H9 (cell line): ENCODE measurements around the gene PROCA1. TPM values are rescaled to one million over a fixed set of nuclear protein-coding genes. Genes with fewer than 3 reads are reported as not detected.
A peak's percentile ranks its signal among the peaks of the same experiment; 100 is the strongest.

Source experiments
- DNase-seq: peaks from one replicate; pipeline ENCODE4 v3.0.0-alpha.2; 2017
- H2AFZ ChIP-seq: one replicate; pipeline ENCODE4 v1.6.1; 2013; ENCODE audit warnings: mild to moderate bottlenecking, low read length, control low read depth, moderate library complexity
- H2AK5ac ChIP-seq: 2 replicates; pipeline ENCODE4 v1.6.1; 2013; ENCODE audit warnings: low read length, control low read depth, mixed read lengths; ENCODE audit not compliant: insufficient read length
- H2BK120ac ChIP-seq: one replicate; pipeline ENCODE4 v1.6.1; 2013; ENCODE audit warnings: low read depth, mild to moderate bottlenecking, low read length, control low read depth, inconsistent platforms; ENCODE audit not compliant: poor library complexity, severe bottlenecking
- H2BK12ac ChIP-seq: 2 replicates; pipeline ENCODE4 v1.6.1; 2013; ENCODE audit warnings: low read length, control low read depth, mixed read lengths, low read depth; ENCODE audit not compliant: insufficient read length
- H2BK15ac ChIP-seq: 2 replicates; pipeline ENCODE4 v1.6.1; 2013; ENCODE audit warnings: low read depth, low read length, control low read depth
- H2BK20ac ChIP-seq: one replicate; pipeline ENCODE4 v1.6.1; 2013; ENCODE audit warnings: low read depth, mild to moderate bottlenecking, low read length, control low read depth, inconsistent platforms; ENCODE audit not compliant: poor library complexity, severe bottlenecking
- H2BK5ac ChIP-seq: 2 replicates; pipeline ENCODE4 v1.6.1; 2013; ENCODE audit warnings: low read length, control low read depth, mixed read lengths; ENCODE audit not compliant: insufficient read length
- H3K14ac ChIP-seq: 2 replicates; pipeline ENCODE4 v1.6.1; 2013; ENCODE audit warnings: low read length, control low read depth; ENCODE audit not compliant: insufficient read depth
- H3K18ac ChIP-seq: 2 replicates; pipeline ENCODE4 v1.6.1; 2013; ENCODE audit warnings: low read depth, mild to moderate bottlenecking, mixed read lengths, low read length, control low read depth; ENCODE audit not compliant: insufficient read length
- H3K23ac ChIP-seq: 2 replicates; pipeline ENCODE4 v1.6.1; 2013; ENCODE audit warnings: low read length, control low read depth, mixed read lengths, low read depth; ENCODE audit not compliant: insufficient read length
- H3K23me2 ChIP-seq: 2 replicates; pipeline ENCODE4 v1.6.1; 2013; ENCODE audit warnings: low read depth, mild to moderate bottlenecking, mixed read lengths, low read length, control low read depth; ENCODE audit not compliant: insufficient read length, poor library complexity, severe bottlenecking
- H3K27ac ChIP-seq: 2 replicates; pipeline ENCODE4 v1.5.1; 2013; ENCODE audit warnings: low read length, control low read depth, mixed read lengths, low read depth; ENCODE audit not compliant: insufficient read length
- H3K27me3 ChIP-seq: 2 replicates; pipeline ENCODE4 v1.6.1; 2013; ENCODE audit warnings: low read length, control low read depth, inconsistent platforms; ENCODE audit not compliant: insufficient read depth
- H3K4ac ChIP-seq: 2 replicates; pipeline ENCODE4 v1.6.1; 2013; ENCODE audit warnings: low read depth, mild to moderate bottlenecking, control low read depth, inconsistent platforms, low read length, moderate library complexity
- H3K4me1 ChIP-seq: 2 replicates; pipeline ENCODE4 v1.6.1; 2013; ENCODE audit warnings: low read length, control low read depth, inconsistent platforms; ENCODE audit not compliant: insufficient read depth
- H3K4me2 ChIP-seq: 2 replicates; pipeline ENCODE4 v1.6.1; 2013; ENCODE audit warnings: low read length, control low read depth, mixed read lengths; ENCODE audit not compliant: insufficient read length, insufficient read depth
- H3K56ac ChIP-seq: 2 replicates; pipeline ENCODE4 v1.6.1; 2013; ENCODE audit warnings: low read depth, mild to moderate bottlenecking, mixed read lengths, low read length, control low read depth; ENCODE audit not compliant: insufficient read length
- H3K79me1 ChIP-seq: 2 replicates; pipeline ENCODE4 v1.6.1; 2013; ENCODE audit warnings: low read depth, mild to moderate bottlenecking, moderate library complexity, low read length, control low read depth, inconsistent platforms; ENCODE audit not compliant: insufficient read depth, poor library complexity, severe bottlenecking
- H3K79me2 ChIP-seq: 2 replicates; pipeline ENCODE4 v1.6.1; 2013; ENCODE audit warnings: low read length, control low read depth, inconsistent platforms; ENCODE audit not compliant: insufficient read depth
- H3K9ac ChIP-seq: 2 replicates; pipeline ENCODE4 v1.6.1; 2013; ENCODE audit warnings: low read length, control low read depth, mixed read lengths; ENCODE audit not compliant: insufficient read length; ENCODE audit errors: extremely low read depth
- H3K9me3 ChIP-seq: one replicate; pipeline ENCODE4 v1.6.1; 2013; ENCODE audit warnings: low read depth, low read length, inconsistent platforms; ENCODE audit not compliant: control insufficient read depth
- H3T11ph ChIP-seq: one replicate; pipeline ENCODE4 v1.6.1; 2013; ENCODE audit warnings: mild to moderate bottlenecking, low read length, control low read depth, inconsistent platforms
- H4K20me1 ChIP-seq: one replicate; pipeline ENCODE4 v1.6.1; 2013; ENCODE audit not compliant: control insufficient read depth, insufficient read length, insufficient read depth
- H4K5ac ChIP-seq: 2 replicates; pipeline ENCODE4 v1.6.1; 2013; ENCODE audit warnings: low read depth, mild to moderate bottlenecking, mixed read lengths, low read length, control low read depth; ENCODE audit not compliant: insufficient read length
- H4K8ac ChIP-seq: replicated peaks from 2 replicates; pipeline ENCODE4 v1.6.1; 2013; ENCODE audit warnings: low read length, control low read depth, mixed read lengths, low read depth; ENCODE audit not compliant: insufficient read length
- H4K91ac ChIP-seq: 2 replicates; pipeline ENCODE4 v1.6.1; 2013; ENCODE audit warnings: low read depth, mild to moderate bottlenecking, moderate library complexity, mixed read lengths, low read length, control low read depth; ENCODE audit not compliant: insufficient read length
- H3K27ac Mint-ChIP-seq, 3 experiments: 2 replicates in 2 of 3; 3 replicates in 1 of 3; pipeline ENCODE4 v1.8.0; 2020 to 2021; ENCODE audit warnings: mixed read lengths in 3 of 3, mild to moderate bottlenecking in 1 of 3, moderate library complexity in 1 of 3
- H3K27me3 Mint-ChIP-seq: 2 replicates; pipeline ENCODE4 v1.8.0; 2021; ENCODE audit warnings: low read depth, mild to moderate bottlenecking, moderate library complexity, mixed read lengths
- H3K36me3 Mint-ChIP-seq, 3 experiments: 2 replicates in 2 of 3; 3 replicates in 1 of 3; pipeline ENCODE4 v1.8.0; 2020 to 2021; ENCODE audit warnings: low read depth in 3 of 3, mixed read lengths in 3 of 3; ENCODE audit not compliant: insufficient read depth in 1 of 3
- H3K4me1 Mint-ChIP-seq, 2 experiments: 2 replicates each; pipeline ENCODE4 v1.8.0; 2020; ENCODE audit warnings: mixed read lengths in 2 of 2
- H3K4me3 Mint-ChIP-seq, 2 experiments: 2 replicates in 1 of 2; 3 replicates in 1 of 2; pipeline ENCODE4 v1.8.0; 2020 to 2021; ENCODE audit warnings: mild to moderate bottlenecking in 2 of 2, mixed read lengths in 2 of 2, moderate library complexity in 1 of 2
- H3K9me3 Mint-ChIP-seq, 2 experiments: 2 replicates in 1 of 2; 3 replicates in 1 of 2; pipeline ENCODE4 v1.8.0; 2020; ENCODE audit warnings: mild to moderate bottlenecking in 2 of 2, mixed read lengths in 2 of 2, moderate library complexity in 1 of 2
- WGBS: extraction: QIAGEN DNeasy Blood & Tissue Kit; methylation state at CpG from one replicate; pipeline ENCODE4 v1.1.7; 2013; ENCODE audit warnings: missing lambda C conversion rate, low lambda C conversion rate, mixed read lengths; ENCODE audit not compliant: insufficient read length; ENCODE audit errors: extremely low coverage; 5-methylcytosine and 5-hydroxymethylcytosine counted together
- total RNA-seq: library from RNA; stranded (reverse); gene quantifications from 2 replicates; pipeline ENCODE4 v1.2.1, GENCODE V29; 2021
- TF ChIP-seq, protein P1 (sequence below): fragments of 200-600 bp; sonication (generic); conservative IDR thresholded peaks from 3 replicates; pipeline ENCODE4 v1.8.0; 2021; ENCODE audit warnings: antibody characterized with exemption, mild to moderate bottlenecking

PROCA1 gene
- total RNA-seq, 1 experiment from 2014 or later: 15.0 TPM

DNA sequence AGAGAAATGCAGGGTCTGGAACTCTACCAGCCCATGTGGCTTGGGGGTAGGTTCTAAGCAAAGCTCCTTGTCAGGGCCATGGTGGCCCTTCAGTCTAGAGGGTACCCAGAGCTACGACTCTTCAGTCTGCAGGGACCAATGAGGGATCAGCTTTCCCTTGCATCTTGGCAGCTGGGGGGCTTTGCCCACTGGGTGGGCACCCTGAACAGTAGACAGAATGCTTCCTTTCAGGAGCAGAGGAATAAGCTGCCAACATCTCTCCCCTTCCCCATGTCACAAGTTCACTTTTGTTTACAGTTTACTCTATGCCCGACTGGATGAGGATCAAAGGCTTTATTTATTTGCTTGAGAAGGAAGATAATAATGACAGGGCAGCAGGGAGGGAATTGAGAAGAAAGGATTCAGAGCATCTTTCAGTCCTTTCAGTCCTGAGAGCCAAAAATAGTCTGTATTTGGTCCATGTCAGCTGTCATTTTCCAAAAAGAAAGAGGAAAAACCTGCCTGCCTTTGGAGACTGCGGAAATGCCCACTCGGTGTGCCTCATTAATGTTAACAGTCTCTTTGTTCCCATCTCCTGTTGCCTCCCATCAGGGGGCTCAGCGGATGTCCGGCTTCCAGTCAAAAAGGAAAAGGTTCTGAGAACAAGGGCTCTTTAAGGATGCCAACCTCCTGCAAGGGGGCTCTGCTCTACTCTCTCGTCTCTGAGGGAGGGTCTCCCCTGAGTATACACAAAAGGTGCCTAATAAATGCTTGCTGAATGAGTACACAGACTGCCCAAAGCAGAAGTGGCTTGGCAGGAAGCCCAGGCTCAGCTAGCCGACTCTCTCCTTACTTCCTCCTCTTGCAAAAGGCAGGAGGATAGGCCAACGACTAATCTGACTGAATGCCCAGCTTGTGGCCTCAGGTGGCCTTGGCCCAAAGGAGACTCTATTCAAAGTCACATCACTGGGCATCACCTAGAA, 49.2 kb upstream of the PROCA1 start:
- Mint-ChIP-seq H3K27ac (peak overlapping the region; percentile 41 to 97 (median 95)), H3K27me3 (0 out of 2 replicates have a peak, but pooled peaks cover 1% of the 10 kb centered on the region), H3K9me3 (no peaks in the 10 kb centered on the region), H3K4me3 (peak overlapping the region; percentile 33 to 70), H3K36me3 (peaks cover 40 to 58% (median 48%) of the 10 kb centered on the region in 3 experiments; a peak in 6 of 7 replicates), H3K4me1 (peaks cover 40 to 44% of the 10 kb centered on the region in 2 experiments)
- Histone ChIP-seq H4K91ac (no peak overlapping the region), H2BK20ac (no peak overlapping the region), H3K27ac (peak overlapping the region; percentile 89), H3K79me2 (no peaks in the 10 kb centered on the region), H3K18ac (no peak overlapping the region), H3K23ac (no peak overlapping the region), H2BK5ac (no peak overlapping the region), H4K8ac (no peak overlapping the region), H4K20me1 (no peaks in the 10 kb centered on the region), H2BK120ac (no peak overlapping the region), H3K4me2 (peak overlapping the region; percentile 49), H2BK15ac (no peak overlapping the region), H4K5ac (no peak overlapping the region), H2BK12ac (no peak overlapping the region), H3K23me2 (no peaks in the 10 kb centered on the region), H3K9me3 (no peaks in the 10 kb centered on the region), H3K14ac (no peak overlapping the region), H3T11ph (no peak overlapping the region), H3K56ac (no peak overlapping the region), H2AK5ac (no peak overlapping the region), H2AFZ (no peak overlapping the region), H3K79me1 (no peaks in the 10 kb centered on the region), H3K27me3 (no peaks in the 10 kb centered on the region), H3K4ac (no peak overlapping the region), H3K9ac (no peak overlapping the region), H3K4me1 (peaks cover 12% of the 10 kb centered on the region; the same call in 1 of the 2 replicates)
- DNase-seq: peak; percentile 94
- no CpG with 5 or more reads among the region's 9 CpGs for WGBS
- TF ChIP-seq, protein P1, sequence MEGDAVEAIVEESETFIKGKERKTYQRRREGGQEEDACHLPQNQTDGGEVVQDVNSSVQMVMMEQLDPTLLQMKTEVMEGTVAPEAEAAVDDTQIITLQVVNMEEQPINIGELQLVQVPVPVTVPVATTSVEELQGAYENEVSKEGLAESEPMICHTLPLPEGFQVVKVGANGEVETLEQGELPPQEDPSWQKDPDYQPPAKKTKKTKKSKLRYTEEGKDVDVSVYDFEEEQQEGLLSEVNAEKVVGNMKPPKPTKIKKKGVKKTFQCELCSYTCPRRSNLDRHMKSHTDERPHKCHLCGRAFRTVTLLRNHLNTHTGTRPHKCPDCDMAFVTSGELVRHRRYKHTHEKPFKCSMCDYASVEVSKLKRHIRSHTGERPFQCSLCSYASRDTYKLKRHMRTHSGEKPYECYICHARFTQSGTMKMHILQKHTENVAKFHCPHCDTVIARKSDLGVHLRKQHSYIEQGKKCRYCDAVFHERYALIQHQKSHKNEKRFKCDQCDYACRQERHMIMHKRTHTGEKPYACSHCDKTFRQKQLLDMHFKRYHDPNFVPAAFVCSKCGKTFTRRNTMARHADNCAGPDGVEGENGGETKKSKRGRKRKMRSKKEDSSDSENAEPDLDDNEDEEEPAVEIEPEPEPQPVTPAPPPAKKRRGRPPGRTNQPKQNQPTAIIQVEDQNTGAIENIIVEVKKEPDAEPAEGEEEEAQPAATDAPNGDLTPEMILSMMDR: no peak
